Measurements from ENCODE around the gene PELI2. TPM values are rescaled to one million over a fixed set of nuclear protein-coding genes. Genes with fewer than 3 reads are reported as not detected.

PELI2 gene
- total RNA-seq, 2 experiments from 2014 or later, result 2.7 to 3.4 TPM

DNA sequence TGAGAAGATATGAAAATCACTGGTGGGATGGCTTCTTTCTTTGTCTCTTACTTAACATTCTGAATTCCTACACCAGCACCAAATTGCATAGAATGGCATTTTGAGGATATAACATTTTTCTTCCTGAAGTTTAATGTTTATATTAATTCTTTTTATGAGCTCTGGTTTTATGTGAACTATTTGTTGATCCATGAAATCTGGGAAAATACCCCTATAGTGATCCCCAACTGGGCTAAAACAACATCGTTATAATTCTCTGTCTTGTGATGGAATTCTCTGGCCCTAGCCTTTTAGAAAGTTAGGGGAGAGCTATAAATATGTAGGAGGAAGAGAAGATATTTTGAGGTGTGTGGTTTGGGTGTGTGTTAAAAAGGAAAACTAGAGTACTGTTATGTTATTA lies 29.2 kb downstream of the PELI2 start:
- ATAC-seq, result no peak
- peaks cover 3% of the 10 kb centered on the region for H3K27me3 Mint-ChIP-seq
- TF ChIP-seq, protein P1, sequence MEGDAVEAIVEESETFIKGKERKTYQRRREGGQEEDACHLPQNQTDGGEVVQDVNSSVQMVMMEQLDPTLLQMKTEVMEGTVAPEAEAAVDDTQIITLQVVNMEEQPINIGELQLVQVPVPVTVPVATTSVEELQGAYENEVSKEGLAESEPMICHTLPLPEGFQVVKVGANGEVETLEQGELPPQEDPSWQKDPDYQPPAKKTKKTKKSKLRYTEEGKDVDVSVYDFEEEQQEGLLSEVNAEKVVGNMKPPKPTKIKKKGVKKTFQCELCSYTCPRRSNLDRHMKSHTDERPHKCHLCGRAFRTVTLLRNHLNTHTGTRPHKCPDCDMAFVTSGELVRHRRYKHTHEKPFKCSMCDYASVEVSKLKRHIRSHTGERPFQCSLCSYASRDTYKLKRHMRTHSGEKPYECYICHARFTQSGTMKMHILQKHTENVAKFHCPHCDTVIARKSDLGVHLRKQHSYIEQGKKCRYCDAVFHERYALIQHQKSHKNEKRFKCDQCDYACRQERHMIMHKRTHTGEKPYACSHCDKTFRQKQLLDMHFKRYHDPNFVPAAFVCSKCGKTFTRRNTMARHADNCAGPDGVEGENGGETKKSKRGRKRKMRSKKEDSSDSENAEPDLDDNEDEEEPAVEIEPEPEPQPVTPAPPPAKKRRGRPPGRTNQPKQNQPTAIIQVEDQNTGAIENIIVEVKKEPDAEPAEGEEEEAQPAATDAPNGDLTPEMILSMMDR (IDR thresholded peaks at IDR 0.05), result no peak
- no peaks in the 10 kb centered on the region for H3K9me3 Mint-ChIP-seq
- POLR2A ChIA-PET, result no interaction called here
- CTCF ChIA-PET, result no interaction called here
- H3K4me3 Mint-ChIP-seq, result no peak overlapping the region
- H3K4me1 Mint-ChIP-seq (ENCODE audit: low read depth), result peaks cover 37% of the 10 kb centered on the region
- no peak overlapping the region for H3K27ac Mint-ChIP-seq
- H3K36me3 Mint-ChIP-seq (ENCODE audit: low read depth), result no peaks in the 10 kb centered on the region
- intact Hi-C loops (cut with micrococcal nuclease), result no loop called here
- DNase-seq, result no peak

DNA sequence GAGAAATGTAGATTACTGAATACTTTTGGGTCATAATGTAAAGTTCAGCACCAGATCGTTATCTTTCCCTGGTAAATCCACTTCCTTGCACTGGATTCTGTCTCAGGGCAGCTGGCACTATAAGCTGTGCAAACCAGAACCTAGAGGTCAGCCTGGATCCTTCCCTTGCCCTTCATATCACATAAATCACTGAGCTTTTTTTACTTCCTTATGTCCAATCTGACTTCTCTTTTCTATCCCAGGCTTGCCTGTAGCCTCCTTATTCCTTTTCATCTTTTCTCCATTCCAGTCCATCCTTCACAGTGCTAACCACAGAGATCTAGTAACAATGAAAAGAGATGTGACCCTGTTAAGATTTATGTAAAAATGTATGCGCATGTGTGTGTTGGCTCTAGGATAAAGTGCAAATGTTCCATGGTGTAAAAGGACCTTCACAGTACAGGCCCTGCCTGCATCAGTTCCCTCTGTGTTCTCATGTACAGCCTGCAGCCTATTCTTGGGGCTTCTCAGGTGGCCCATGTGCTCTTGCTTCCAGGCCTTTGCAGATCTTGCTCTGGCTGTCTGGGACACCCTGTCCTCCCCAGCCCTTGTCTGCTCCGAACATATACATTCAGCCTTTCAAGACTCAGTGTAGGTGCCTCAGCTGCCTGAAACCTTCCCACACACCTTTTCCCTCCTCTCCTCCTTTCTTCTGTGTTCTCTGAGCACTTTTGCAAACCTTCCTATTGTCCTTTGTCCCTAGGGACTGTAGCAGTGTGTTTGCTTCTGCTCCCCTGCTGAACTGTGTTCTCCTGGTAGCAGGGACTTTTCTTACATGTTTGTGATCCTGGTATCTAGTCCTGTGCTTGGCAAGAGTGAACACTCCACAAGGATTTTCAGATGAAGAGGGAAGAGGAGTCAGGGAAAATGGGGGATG lies 30.0 kb downstream of the PELI2 start:
- Mint-ChIP-seq H3K4me1 (ENCODE audit: low read depth) (peaks cover 37% of the 10 kb centered on the region), H3K9me3 (no peaks in the 10 kb centered on the region), H3K27me3 (peaks cover 3% of the 10 kb centered on the region), H3K36me3 (ENCODE audit: low read depth) (no peaks in the 10 kb centered on the region), H3K4me3 (no peak overlapping the region), H3K27ac (no peak overlapping the region)
- intact Hi-C loops (cut with micrococcal nuclease), result no loop called here
- ChIA-PET CTCF (interaction anchor here (1.2 kb wide), 1 partner anchor 342 kb away, joined by 3 read pairs; no protein-coding TSS in a partner anchor), POLR2A (no interaction called here)
- DNase-seq, result no peak
- TF ChIP-seq, protein P1 (IDR thresholded peaks at IDR 0.05), result no peak
- no peak for ATAC-seq

DNA sequence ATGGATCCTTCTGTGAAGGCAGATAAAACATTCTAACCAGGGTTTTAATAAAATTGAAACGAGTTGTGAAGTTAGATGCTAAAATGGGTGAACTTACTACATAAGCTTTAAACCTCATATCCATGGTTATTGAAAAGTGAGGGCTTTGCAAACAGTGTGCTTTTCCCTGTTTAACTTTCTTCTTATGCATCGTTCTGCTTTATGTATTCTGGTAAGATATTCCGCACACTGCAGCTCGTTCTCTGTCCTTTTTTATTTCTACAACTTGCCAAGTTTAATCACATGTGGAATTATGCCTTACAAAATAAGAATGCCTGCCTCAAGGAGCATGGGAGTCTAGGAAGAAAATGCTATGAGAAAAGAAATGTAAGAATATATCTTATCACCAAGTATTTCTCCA lies 30.9 kb downstream of the PELI2 start:
- Mint-ChIP-seq H3K27ac (no peak overlapping the region), H3K27me3 (peaks cover 3% of the 10 kb centered on the region), H3K36me3 (ENCODE audit: low read depth) (no peaks in the 10 kb centered on the region), H3K4me3 (no peak overlapping the region), H3K4me1 (ENCODE audit: low read depth) (peaks cover 37% of the 10 kb centered on the region), H3K9me3 (no peaks in the 10 kb centered on the region)
- TF ChIP-seq, protein P1 (IDR thresholded peaks at IDR 0.05), result no peak
- no peak for DNase-seq
- POLR2A ChIA-PET, result interaction anchor here (0.7 to 0.9 kb wide), 3 partner anchors 30 to 243 kb away, joined by 3 read pairs; no protein-coding TSS in a partner anchor
- CTCF ChIA-PET, result interaction anchor here (1.2 kb wide), 1 partner anchor 341 kb away, joined by 3 read pairs; no protein-coding TSS in a partner anchor
- intact Hi-C loops (cut with micrococcal nuclease), result no loop called here
- no peak for ATAC-seq

DNA sequence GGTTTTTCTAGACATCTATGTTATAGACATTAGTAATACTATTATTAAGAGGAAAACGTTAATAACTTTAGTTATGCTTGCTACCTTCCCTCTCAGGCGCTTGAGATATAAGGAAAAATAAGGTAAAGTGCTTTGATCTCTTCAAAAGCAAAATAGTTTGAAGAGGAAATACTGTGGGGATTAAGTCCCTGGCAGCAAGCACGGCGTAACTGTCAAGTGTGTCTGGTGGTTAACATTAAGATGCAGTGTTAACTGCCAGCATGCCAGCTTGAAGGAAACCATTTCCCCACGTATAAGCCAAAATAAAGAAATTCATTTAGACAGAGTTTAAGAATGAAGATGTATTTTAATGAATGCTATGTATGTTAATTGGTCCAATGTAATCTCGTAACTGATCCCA lies 31.8 kb downstream of the PELI2 start:
- POLR2A ChIA-PET, result interaction anchor here (0.7 kb wide), 1 partner anchor 242 kb away, joined by 3 read pairs; no protein-coding TSS in a partner anchor
- CTCF ChIA-PET, result interaction anchor here (0.8 kb wide), 2 partner anchors 10 to 19 kb away, joined by 3 to 4 read pairs; no protein-coding TSS in a partner anchor
- peaks cover 37% of the 10 kb centered on the region for H3K4me1 Mint-ChIP-seq (ENCODE audit: low read depth)
- no peak for ATAC-seq
- H3K9me3 Mint-ChIP-seq, result no peaks in the 10 kb centered on the region
- H3K27me3 Mint-ChIP-seq, result peaks cover 3% of the 10 kb centered on the region
- H3K4me3 Mint-ChIP-seq, result no peak overlapping the region
- H3K27ac Mint-ChIP-seq, result no peak overlapping the region
- intact Hi-C loops (cut with micrococcal nuclease), result no loop called here
- DNase-seq, result no peak
- H3K36me3 Mint-ChIP-seq (ENCODE audit: low read depth), result no peaks in the 10 kb centered on the region
- TF ChIP-seq, protein P1 (IDR thresholded peaks at IDR 0.05), result no peak
